ENCODE data around the gene DUSP12. TPM values are rescaled to one million over a fixed set of nuclear protein-coding genes. Genes with fewer than 3 reads are reported as not detected.

DUSP12 gene
- total and polyA plus RNA-seq, 9 of the 15 experiments (the other 6 are each of a cell fraction or from before 2014, with no cell fraction given), result 10.4 to 81.4 (median 43.6) TPM

- TF ChIP-seq, protein P1, sequence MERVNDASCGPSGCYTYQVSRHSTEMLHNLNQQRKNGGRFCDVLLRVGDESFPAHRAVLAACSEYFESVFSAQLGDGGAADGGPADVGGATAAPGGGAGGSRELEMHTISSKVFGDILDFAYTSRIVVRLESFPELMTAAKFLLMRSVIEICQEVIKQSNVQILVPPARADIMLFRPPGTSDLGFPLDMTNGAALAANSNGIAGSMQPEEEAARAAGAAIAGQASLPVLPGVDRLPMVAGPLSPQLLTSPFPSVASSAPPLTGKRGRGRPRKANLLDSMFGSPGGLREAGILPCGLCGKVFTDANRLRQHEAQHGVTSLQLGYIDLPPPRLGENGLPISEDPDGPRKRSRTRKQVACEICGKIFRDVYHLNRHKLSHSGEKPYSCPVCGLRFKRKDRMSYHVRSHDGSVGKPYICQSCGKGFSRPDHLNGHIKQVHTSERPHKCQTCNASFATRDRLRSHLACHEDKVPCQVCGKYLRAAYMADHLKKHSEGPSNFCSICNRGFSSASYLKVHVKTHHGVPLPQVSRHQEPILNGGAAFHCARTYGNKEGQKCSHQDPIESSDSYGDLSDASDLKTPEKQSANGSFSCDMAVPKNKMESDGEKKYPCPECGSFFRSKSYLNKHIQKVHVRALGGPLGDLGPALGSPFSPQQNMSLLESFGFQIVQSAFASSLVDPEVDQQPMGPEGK (CRISPR knock-in tag; IDR thresholded peaks at IDR 0.05; ENCODE audit: borderline replicate concordance), result no peak
- TF ChIP-seq RBM22 (IDR thresholded peaks at IDR 0.05; ENCODE audit: low read depth, low read length, poor library complexity, severe bottlenecking) (peak; percentile 39), ZNF766 (CRISPR knock-in tag; conservative IDR thresholded peaks at IDR 0.05) (no peak), POLR2A (conservative IDR thresholded peaks at IDR 0.05) (peak; percentile 85), NR0B1 (IDR thresholded peaks at IDR 0.05; ENCODE audit: partially characterized antibody) (no peak), SRSF7 (optimal IDR thresholded peaks at IDR 0.05; ENCODE audit: low read depth, low read length) (no peak), ZNF586 (CRISPR knock-in tag; conservative IDR thresholded peaks at IDR 0.05) (no peak), FOXJ2 (tag; IDR thresholded peaks at IDR 0.05) (no peak), ATF3 (IDR thresholded peaks at IDR 0.05) (no peak), ATF3 (CRISPR knock-in tag; conservative IDR thresholded peaks at IDR 0.05) (0 out of 2 replicates have a peak, but pooled peaks have one; percentile 28), BCL6 (CRISPR knock-in tag; IDR thresholded peaks at IDR 0.05) (no peak), ZNF232 (CRISPR knock-in tag; IDR thresholded peaks at IDR 0.05) (no peak), ZNF184 (CRISPR knock-in tag; IDR thresholded peaks at IDR 0.05) (no peak), NUFIP1 (IDR thresholded peaks at IDR 0.05; ENCODE audit: partially characterized antibody) (no peak), ZNF707 (CRISPR knock-in tag; conservative IDR thresholded peaks at IDR 0.05) (no peak), ARNT (IDR thresholded peaks at IDR 0.05) (no peak), SIRT6 (IDR thresholded peaks at IDR 0.05; ENCODE audit: low read depth, low read length) (no peak), PYGO2 (tag; IDR thresholded peaks at IDR 0.05) (no peak), SNRNP70 (optimal IDR thresholded peaks at IDR 0.05; ENCODE audit: low read depth, low read length) (no peak), SNAPC5 (CRISPR knock-in tag; IDR thresholded peaks at IDR 0.05) (no peak), MTA3 (IDR thresholded peaks at IDR 0.05; ENCODE audit: borderline replicate concordance) (no peak; the same call in 1 of the 2 replicates)
These were observed 22.2 kb upstream of the DUSP12 start (continued) for GRCh38 chr1:161727256-161727924.
